Rectal smooth muscle tissue (tissue), 1 donor: ENCODE data around the gene PXT1.
"Not testable (repeated sequence)": the region's sequence is repeated elsewhere in the genome, so short reads cannot be mapped to it uniquely, and the experiment has no call there.

Experiments
- H3K27ac ChIP-seq: one replicate; pipeline ENCODE4 v1.7.0; 2013; ENCODE audit warnings: low read depth, low read length, inconsistent platforms
- H3K27me3 ChIP-seq: one replicate; pipeline ENCODE4 v1.7.0; 2013; ENCODE audit warnings: low read length; ENCODE audit not compliant: control insufficient read depth, insufficient read depth
- H3K36me3 ChIP-seq: one replicate; pipeline ENCODE4 v1.7.0; 2013; ENCODE audit warnings: low read length; ENCODE audit not compliant: control insufficient read depth, insufficient read depth
- H3K4me1 ChIP-seq: one replicate; pipeline ENCODE4 v1.7.0; 2013; ENCODE audit warnings: low read length; ENCODE audit not compliant: control insufficient read depth, insufficient read depth
- H3K4me3 ChIP-seq: one replicate; pipeline ENCODE4 v1.7.0; 2013; ENCODE audit warnings: low read length
- H3K9ac ChIP-seq: one replicate; pipeline ENCODE4 v1.7.0; 2013; ENCODE audit warnings: low read length

The PXT1 gene

DNA sequence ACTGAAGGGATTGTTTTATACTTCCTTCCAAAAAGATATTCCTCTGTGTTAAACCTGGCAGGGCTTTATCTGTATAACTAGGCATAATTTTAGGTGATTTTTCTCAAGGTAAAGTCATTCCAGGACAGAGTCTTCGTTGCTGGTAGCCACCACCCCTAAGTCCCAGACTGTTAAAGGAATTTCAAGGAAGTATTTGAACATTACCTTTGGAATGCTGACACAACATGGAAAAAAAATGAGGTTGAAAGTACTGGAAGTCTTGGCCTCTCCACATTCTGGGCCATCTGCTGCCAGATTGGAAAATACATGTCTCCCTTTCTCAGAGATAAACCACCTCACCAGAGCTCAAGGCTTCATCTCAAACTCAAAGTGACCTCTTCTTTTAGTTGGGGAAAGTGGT lies 28.2 kb downstream of the PXT1 start:
- no peaks in the 10 kb centered on the region for H3K36me3 ChIP-seq
- no peak overlapping the region for H3K9ac ChIP-seq
- H3K4me1 ChIP-seq: no peaks in the 10 kb centered on the region
- H3K27me3 ChIP-seq: no peaks in the 10 kb centered on the region
- H3K27ac ChIP-seq: no peak overlapping the region
- no peak overlapping the region for H3K4me3 ChIP-seq

DNA sequence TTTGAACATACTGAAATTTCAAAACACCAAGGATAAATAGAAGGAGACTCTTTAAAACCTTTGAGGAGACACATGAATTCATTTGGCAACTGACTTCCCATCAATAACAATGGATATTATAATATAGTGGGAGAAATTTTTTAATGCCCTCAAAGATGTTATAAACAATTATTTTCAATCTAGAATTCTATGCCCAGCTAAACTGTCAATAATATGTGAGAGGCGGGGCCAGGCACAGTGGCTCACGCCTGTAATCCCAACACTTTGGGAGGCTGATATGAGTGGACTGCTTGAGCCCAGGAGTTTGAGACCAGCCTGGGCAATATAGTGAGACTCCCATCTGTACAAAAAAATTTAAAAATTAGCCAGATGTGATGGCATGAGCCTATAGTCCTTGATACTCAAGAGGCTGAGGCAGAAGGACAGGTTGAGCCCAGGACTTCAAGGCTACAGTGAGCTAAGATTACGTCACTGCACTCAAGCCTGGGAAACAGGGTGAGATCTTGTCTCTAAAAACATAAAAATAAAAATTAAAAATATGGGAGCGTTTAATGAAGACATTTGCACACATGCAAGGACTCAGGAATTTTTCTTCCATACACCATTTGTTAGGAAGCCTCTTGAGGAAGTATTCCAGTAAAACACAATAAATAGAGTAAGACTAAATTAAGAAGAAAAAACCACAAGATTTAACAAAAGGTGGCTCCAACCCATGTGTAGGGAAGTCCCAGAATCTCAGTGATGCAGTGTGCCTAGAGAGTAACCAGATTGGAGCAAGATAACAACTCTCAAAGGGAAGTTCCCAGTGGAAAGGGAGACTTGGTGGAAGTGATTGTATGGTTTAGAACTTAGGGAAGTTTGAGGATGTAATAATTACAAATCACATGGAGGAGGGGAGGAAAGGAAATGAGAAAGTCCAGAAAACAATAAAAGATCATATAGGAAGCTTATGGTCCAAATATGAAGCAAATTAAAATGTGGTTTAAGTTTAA lies 28.9 kb downstream of the PXT1 start:
- H3K4me3 ChIP-seq: no peak overlapping the region
- H3K27me3 ChIP-seq: no peaks in the 10 kb centered on the region
- no peaks in the 10 kb centered on the region for H3K4me1 ChIP-seq
- no peak overlapping the region for H3K9ac ChIP-seq
- no peaks in the 10 kb centered on the region for H3K36me3 ChIP-seq
- no peak overlapping the region for H3K27ac ChIP-seq

DNA sequence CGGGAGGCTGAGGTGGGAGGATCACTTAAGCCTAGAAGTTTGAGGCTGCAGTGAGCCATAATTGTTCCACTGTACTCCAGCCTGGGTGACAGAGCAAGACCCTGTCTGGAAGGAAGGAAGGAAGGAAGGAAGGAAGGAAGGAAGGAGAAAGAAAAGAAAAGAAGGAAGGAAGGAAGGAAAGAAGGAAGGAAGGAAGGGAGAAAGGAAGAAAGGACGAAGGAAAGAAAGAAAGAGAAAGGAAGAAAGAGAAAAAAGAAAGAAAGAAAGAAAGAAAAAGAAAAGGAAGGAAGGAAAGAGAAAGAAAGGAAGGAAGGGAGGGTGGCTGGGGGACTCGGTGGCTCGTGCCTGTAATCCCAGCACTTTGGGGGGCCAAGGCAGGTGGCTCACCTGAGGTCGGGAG lies 32.9 kb downstream of the PXT1 start:
- not testable (repeated sequence) for H3K27me3 ChIP-seq, H3K9ac ChIP-seq, H3K36me3 ChIP-seq, H3K4me1 ChIP-seq, H3K27ac ChIP-seq, H3K4me3 ChIP-seq

DNA sequence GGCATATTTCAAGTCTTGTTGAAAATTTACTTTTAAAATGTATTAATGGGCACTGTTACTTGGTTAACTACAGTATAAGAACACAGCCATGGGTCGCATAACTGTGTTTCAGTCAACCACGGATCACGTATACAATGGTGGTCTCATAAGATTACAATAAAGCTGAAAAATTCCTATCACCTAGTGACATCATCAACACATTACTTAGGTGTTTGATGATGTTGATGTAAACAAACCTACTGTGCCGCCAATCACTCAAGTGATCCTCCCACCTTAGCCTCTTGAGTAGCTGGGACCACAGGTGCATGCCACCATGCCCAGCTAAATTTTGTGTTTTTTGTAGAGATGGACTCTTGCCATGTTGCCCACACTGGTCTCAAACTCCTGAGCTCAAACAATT lies 38.5 kb downstream of the PXT1 start:
- H3K9ac ChIP-seq: no peak overlapping the region
- no peaks in the 10 kb centered on the region for H3K27me3 ChIP-seq
- H3K4me1 ChIP-seq: no peaks in the 10 kb centered on the region
- no peaks in the 10 kb centered on the region for H3K36me3 ChIP-seq
- no peak overlapping the region for H3K27ac ChIP-seq
- no peak overlapping the region for H3K4me3 ChIP-seq

DNA sequence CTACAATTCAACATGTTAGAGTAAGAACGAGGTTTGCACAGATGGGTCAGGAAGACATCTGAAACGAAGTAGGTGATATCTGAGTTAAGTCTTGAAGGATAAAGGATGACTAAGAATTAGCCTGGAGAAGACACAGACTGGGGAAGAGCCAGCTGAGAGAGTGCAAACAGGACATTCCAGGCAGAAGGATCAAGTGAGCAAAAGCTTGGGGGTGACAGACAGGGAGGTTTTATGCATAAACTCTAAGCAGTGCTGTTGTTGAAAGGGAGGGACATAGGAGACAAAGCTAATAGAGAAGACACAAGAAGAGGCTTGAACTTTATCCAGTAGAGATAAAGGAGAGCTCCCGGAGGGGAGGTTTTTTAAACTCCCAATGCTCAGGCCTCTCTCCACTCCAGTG lies 40.2 kb downstream of the PXT1 start:
- Histone ChIP-seq H3K27me3 (no peaks in the 10 kb centered on the region), H3K9ac (no peak overlapping the region), H3K4me1 (no peaks in the 10 kb centered on the region), H3K4me3 (no peak overlapping the region), H3K36me3 (no peaks in the 10 kb centered on the region), H3K27ac (no peak overlapping the region)

DNA sequence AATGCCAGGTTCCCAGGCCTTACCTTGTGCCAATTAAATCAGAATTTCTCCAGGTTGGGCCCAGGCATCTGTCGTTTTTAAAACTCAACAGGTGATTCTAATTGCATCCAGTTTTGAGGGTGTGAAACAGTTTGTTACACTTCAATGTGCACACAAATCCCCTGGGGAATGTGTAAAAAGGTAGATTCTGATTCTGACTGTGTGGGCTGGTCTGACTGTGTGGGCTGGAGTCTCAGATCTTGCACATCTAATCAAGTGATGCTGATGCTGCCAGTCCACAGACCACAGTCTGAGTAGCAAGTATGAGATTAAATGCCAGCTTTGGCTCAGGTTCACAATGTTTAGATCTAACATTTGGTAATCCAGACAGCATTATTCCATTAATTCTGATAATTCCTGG lies 42.7 kb downstream of the PXT1 start:
- Histone ChIP-seq H3K4me3 (no peak overlapping the region), H3K27me3 (no peaks in the 10 kb centered on the region), H3K9ac (no peak overlapping the region), H3K4me1 (no peaks in the 10 kb centered on the region), H3K36me3 (no peaks in the 10 kb centered on the region), H3K27ac (no peak overlapping the region)

DNA sequence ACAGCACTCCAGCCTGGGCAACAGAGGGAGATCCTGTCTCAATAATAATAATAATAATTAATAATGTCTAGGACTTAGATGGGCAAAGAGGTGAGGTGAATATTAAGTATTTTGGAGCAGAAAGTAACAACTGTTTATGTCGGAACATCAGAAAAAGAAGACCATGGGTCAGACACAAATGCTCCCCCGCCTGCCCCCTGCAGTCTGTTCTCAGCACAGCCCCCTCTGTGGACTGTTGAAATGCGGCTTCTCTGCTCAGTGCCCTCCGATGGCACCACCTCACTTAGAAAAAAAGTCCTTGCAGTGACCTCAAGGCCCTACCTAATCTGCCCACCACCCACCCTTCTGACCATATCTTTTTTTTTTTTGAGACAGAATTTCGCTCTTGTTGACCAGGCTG lies 50.0 kb downstream of the PXT1 start:
- Histone ChIP-seq H3K4me3 (no peak overlapping the region), H3K9ac (no peak overlapping the region), H3K27me3 (no peaks in the 10 kb centered on the region), H3K36me3 (no peaks in the 10 kb centered on the region), H3K4me1 (no peaks in the 10 kb centered on the region), H3K27ac (no peak overlapping the region)

DNA sequence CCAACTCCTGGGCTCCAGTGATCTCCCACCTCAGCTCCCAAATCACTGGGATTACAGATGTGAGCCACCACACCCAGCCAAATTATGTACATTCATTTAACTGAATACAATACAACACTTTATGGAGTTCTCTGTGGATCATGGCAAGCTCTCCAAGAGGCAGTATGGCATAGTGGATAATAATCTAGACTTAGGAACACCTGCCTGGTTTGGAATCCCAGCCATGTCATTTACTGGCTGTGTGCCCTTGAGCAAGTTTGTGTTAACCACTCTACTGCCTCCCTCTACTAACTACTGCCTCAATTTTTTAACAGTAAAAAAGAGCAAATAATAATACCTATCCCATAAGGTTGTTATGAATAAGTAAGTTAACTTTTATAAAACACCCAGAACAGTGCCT lies 53.3 kb downstream of the PXT1 start:
- no peaks in the 10 kb centered on the region for H3K4me1 ChIP-seq
- no peak overlapping the region for H3K4me3 ChIP-seq
- no peaks in the 10 kb centered on the region for H3K36me3 ChIP-seq
- no peak overlapping the region for H3K27ac ChIP-seq
- no peak overlapping the region for H3K9ac ChIP-seq
- H3K27me3 ChIP-seq: no peaks in the 10 kb centered on the region

DNA sequence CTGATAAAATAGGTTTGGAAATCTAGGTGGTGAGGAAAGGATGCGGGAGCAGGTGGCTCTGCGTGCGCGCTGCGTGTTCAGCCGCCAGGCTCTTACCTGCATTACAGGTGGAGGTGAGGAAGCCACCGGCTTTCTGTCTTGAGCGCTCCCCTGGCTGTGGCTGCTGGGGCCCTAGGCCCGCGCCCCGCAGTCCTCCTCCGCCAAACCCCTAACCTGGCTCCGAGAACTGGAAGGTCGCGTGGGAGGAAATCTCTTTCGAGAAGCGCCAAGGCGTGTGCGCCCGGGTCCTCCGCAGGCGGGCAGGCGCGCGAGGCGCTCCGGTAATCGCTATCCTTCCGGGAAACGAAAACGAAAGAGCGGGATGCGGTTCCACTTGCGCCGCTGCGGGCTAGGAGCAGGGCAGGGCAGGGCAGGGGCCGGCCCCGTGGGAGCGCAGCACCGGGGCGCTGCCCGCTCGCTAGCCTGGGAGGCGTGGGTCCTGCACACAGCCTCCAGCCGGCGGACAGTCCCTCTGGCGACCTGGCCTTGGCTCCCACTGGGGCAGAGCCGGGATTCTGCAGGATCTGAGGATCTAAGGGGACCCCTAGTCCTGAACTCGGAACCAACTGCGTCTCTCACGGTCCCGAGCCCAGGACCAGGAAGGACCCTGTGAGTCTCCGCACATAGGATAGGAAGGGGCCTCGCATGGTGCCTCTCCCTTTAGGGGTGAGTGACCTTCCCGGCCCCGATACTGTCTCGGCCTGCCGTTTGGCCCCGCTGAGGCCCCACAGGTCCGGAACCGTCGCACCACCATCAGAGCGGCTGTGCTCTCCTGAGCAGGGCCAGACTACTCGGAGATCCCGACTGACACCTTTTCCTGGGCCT lies 55.0 kb downstream of the PXT1 start, which contains the start of gene ETV7:
Gene ETV7 (minus strand): TSS at position 230 of the 864 bp plus-strand sequence. CDS start 128 bp downstream, at position 102.
- peak within 1 kb of the TSS; percentile 92 for H3K4me3 ChIP-seq
- no peaks in the 10 kb centered on the region for H3K36me3 ChIP-seq
- H3K27me3 ChIP-seq: no peaks in the 10 kb centered on the region
- no peaks in the 10 kb centered on the region for H3K4me1 ChIP-seq
- peak within 1 kb of the TSS; percentile 37 for H3K27ac ChIP-seq
- peak within 1 kb of the TSS; percentile 58 for H3K9ac ChIP-seq

DNA sequence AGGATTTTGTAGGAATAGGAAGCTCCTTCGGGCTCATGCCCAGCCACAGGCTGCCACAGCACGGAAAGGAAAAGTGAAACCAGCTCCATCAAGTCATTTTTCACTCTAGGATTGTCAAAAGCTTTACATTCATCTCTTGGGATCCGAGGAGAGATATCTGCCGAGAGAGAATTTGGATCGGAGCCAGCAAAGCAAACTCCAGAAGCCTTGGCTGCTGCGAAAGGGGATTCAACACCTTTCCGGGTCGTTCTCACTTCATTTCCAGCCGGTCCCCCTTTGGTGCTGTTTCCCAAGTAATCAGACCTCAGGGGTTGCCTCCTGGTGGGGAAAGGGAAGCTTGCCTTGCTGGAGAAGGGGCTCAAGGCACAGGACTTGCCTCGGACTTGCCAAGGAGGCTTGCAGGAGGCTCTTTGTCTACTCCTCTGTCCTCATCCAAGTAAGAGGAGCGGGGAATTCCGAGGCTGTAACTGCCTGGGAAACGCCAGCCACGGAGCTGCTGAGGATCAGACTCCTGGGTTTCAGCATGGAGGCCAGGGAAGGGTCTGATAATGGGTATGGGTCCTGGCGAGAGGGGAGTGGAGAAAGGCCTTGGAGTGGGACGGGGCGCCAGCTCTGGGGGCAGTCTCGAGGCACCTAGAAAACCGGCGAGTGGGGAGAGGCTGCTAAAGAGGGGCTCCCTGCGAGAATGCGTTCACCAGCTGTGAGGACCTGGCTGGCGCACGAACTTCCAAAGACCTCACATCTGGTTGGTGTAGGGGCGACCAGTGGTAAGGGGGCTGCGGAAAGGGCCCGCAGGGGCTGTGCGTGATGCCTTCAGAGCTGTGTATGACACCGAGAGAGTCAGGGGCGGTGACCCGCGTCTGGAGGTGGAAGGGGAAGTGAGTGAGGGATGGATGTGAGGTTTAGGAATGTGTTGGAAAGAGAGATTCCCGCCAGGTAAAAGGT lies 55.9 kb downstream of the PXT1 start:
- Histone ChIP-seq H3K27ac (peak overlapping the region; percentile 4), H3K27me3 (no peaks in the 10 kb centered on the region), H3K9ac (peak overlapping the region; percentile 26), H3K4me1 (no peaks in the 10 kb centered on the region), H3K4me3 (peak overlapping the region; percentile 92), H3K36me3 (no peaks in the 10 kb centered on the region)

DNA sequence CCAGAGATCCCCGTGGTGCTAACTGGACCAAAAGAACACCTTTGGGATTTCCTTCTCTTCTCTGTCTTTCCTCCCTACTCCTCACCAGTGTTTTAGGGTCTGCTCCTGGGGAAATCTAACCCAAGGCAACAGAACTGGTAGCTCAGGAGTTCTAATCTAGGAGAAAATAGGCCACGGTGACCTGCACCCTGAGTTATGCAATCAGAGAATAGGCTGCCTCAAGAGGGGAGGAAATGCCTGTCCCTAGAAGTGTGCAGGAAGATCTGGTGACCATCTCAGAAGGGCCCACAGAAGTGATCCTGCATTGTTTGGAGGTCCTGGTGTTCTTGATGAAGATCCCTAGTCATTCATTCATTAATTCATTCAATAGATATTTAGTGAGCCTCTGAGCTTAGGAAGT lies 58.6 kb downstream of the PXT1 start:
- Histone ChIP-seq H3K4me3 (no peak overlapping the region), H3K36me3 (no peaks in the 10 kb centered on the region), H3K27ac (no peak overlapping the region), H3K27me3 (no peaks in the 10 kb centered on the region), H3K9ac (no peak overlapping the region), H3K4me1 (no peaks in the 10 kb centered on the region)

DNA sequence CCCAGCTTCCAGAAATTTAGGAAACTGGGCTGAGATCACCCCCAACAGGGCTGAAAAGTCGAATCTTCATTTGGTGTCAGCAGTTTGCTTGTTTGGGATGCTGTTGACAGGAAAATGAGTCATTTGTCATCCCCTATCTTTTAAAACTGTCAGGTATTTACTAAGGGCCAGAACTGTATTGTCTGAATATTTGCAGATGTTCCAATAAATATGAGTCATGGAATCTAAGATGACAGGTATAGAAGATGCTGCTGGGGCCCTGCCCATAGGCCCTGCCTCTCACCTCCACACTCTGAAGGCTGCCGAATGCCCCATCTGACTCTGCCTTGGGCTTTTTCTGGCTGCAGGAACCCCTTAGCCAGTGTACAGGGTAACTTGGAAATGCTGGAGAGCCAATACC lies 59.0 kb downstream of the PXT1 start:
- Histone ChIP-seq H3K9ac (no peak overlapping the region), H3K4me1 (no peaks in the 10 kb centered on the region), H3K27me3 (no peaks in the 10 kb centered on the region), H3K27ac (no peak overlapping the region), H3K4me3 (no peak overlapping the region), H3K36me3 (no peaks in the 10 kb centered on the region)
